GM21825 (cell line): Measurements from ENCODE around the gene RAPH1.
"Not testable (repeated sequence)": the region's sequence is repeated elsewhere in the genome, so short reads cannot be mapped to it uniquely, and the experiment has no call there.

Experiments
- ATAC-seq: cut with Tn5 transposase; IDR thresholded peaks from one replicate; pipeline ENCODE4 v1.9.1; 2021; ENCODE audit warnings: mild to moderate bottlenecking, moderate library complexity; ENCODE audit not compliant: unreplicated experiment

Gene RAPH1

DNA sequence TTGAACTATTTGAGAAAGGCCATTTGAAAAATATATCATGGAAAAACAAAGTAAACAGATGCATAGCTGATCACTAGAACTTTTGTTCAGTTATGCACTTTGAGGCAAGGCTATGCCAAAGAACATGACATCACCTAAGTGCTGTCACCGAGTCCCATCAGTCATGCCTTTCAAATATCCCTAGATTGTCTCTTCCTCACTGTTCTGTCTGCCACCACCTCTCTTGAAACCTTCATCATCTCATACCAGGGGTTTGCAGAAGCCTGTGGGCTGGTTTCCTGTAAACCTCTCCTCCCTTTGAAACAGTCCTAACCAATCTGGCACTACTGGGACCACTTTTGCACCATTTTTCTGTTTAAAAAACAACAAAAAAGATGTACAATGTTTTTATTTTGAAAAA, 12.3 kb upstream of the RAPH1 start:
- ATAC-seq, result no peak

DNA sequence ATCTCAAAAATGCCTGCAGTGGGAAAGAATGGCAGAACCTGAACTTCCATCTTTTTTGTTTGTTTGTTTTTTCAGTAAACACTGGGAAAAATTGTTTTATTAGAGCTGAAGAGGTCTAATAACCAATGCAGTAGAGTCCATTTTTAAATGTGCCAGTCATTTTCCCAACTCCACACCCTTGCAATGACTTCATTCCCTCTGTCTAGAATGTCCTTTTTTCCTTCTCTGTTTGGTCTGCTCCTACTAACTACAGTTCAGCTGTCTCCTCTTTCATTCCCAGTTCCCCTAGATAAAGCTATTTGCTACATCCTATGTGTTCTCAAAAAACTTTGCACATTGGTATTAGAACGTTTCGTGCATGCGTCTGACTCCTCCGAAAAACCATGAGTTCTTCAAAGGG, 9.3 kb upstream of the RAPH1 start:
- no peak for ATAC-seq

DNA sequence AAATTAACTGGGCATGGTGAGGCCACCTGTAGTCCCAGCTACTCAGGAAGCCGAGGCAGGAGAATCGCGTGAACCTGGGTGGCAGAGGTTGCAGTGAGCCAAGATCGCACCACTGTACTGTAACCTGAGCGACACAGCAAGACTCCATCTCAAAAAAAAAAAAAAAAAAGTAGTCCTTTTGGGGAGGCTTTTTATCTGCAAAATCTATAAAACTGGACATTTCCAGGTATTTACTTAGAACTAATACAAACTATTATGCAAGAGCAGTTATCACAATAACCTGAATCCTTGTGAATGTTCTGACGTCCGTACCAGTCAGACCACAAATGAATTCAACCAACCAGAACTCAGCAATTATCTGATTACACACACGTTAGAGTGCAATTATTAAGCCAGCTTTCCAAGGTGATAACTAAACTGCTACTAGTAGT, 8.8 kb upstream of the RAPH1 start:
- no peak for ATAC-seq

GRCh38 chr2:203540598-203540997, 5.5 kb upstream of the RAPH1 start:
- ATAC-seq, result not testable (repeated sequence)

- ATAC-seq, result not testable (repeated sequence)
Observed at GRCh38 chr2:203538237-203538636, 3.1 kb upstream of the RAPH1 start.

DNA sequence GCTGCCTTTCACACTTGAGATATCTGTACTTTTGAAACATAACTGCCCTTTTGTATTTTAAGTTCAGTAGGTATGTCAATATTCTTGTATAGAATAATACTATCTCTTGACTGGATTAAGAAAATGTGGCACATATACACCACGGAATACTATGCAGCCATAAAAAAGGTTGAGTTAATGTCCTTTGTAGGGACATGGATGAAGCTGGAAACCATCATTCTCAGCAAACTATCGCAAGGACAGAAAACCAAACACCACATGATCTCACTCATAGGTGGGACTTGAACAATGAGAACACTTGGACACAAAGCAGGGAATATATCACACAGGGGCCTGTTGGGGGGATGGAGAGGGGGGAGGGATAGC, 1.5 kb upstream of the RAPH1 start:
- not testable (repeated sequence) for ATAC-seq

DNA sequence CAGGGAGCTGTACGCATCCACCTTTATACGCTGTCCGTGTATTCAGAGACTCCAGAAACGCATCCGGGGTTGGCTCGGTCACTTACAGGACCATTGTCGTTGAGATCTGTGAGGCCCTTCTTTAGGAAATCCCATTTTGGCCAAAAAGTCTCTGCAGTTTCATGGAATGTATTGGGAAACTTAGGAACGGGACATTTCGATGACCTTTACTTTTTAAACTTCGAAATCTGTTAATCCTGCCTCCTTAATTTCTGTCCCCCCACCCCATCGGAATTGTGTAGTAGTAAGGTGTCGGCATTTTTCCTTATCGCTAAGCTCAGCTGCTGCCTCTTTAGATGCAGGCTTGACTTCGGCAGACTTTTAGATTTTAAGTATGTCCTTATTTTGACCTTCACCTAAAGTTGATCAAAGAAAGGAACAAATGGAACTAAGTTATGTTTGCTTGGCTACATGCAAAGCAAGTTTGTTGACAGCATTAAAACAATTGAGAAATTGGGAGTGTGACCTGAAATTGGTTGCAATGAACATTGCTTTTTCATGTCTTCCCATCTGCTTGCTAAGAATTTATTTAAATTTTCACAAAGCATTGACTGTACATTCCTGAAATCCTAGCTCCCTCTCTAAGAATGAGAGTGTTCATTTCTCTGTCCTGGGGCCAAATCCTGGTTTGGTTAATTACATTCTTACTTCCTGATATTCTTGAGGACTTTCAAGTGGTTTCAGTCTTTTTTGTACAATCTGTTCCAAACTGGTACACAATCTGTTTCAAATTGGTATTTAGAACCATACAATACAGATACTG, 884 bp upstream of the RAPH1 start:
- ATAC-seq, result no peak

DNA sequence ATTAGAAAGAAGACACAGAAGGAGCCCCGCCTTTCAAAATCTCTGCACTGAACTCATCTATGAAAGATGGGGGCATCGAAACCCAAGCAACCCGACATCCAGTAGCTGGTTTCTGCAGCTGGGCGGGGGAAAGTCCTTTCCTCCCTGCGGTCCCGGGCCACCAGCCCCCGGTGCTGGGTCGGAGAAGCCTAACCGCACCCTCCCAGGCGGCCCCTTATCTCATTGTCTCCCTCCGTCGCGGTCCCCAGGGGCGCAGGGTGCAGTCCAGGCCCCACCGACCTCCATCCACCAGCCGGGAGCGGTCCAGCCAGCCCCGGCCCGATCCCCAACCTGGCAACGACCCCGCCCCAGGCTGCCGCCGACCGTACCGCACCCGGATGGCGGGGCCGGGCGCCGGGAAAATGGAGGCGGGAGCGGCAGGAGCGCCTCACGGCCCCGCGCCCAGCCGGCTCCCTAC, 452 bp downstream of the RAPH1 start:
- peak; percentile 36 for ATAC-seq

- no peak for ATAC-seq
Observed at GRCh38 chr2:203533676-203534591, 1.2 kb downstream of the RAPH1 start.

GRCh38 chr2:203532957-203533658, 2.0 kb downstream of the RAPH1 start:
- ATAC-seq, result no peak

- no peak for ATAC-seq
Observed at GRCh38 chr2:203527719-203528118, 7.4 kb downstream of the RAPH1 start.

GRCh38 chr2:203513268-203513667, 21.8 kb downstream of the RAPH1 start:
- ATAC-seq, result not testable (repeated sequence)

GRCh38 chr2:203510941-203511305, 24.2 kb downstream of the RAPH1 start:
- ATAC-seq, result no peak

GRCh38 chr2:203510256-203510940, 24.7 kb downstream of the RAPH1 start:
- no peak for ATAC-seq

- not testable (repeated sequence) for ATAC-seq
Observed at GRCh38 chr2:203503460-203503859, 31.6 kb downstream of the RAPH1 start.

DNA sequence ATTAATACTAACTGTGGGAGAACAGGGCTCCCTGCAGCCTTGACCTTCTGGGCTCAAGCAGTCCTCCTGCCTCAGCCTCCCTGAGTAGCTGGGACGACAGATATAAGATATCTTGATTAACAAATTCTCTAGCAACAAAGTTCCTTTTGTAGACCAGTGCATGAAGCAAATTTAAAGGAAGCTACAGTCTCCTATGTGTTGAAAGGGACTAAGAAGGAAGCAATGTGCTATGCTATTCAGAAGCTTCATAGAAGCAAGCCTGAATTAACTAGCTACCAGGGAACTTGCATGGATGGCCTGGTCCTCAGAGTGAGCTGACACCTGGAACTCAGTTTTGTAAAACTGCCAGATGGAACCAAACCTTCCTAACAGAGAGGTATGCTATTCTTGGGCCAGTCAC, 33.2 kb downstream of the RAPH1 start:
- ATAC-seq, result no peak

DNA sequence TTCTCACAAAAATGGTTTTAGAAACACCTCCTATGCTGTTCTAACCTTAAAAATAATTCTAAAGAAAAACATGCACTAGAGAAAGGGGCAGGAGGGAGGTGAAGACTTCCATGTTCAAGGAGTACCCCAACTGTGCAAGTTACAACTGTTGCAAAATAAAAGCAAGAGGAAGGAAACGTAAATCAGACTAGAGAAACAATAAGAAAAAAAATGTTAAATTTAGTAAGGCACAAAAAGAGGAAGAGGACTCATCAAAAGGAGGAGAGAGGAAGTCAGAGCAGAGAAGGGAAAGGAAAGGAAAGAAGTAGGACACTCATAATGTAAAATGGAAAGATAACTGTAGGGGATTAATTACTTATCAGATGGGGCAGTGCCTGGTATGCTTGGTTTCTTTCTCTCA, 34.1 kb downstream of the RAPH1 start:
- no peak for ATAC-seq

- no peak for ATAC-seq
Observed at GRCh38 chr2:203500297-203500696, 34.8 kb downstream of the RAPH1 start.

- ATAC-seq, result no peak
Observed at GRCh38 chr2:203498161-203498560, 36.9 kb downstream of the RAPH1 start.

GRCh38 chr2:203492965-203493364, 42.1 kb downstream of the RAPH1 start:
- ATAC-seq, result no peak

- ATAC-seq, result no peak
Observed at GRCh38 chr2:203490391-203490790, 44.7 kb downstream of the RAPH1 start.
